C1 segment of cervical spinal cord (tissue), 14 donors: ENCODE measurements around the gene SMIM41.

Experiments used
- DNase-seq, 14 donors: peaks; one replicate each; lab custom pipeline; 2025; lab: John Stamatoyannopoulos, UW

The SMIM41 gene

GRCh38 chr12:52050758-52051541 is 28.6 kb upstream of the SMIM41 start, which contains the start of gene NR4A1:
Gene NR4A1 (plus strand): TSS chr12:52051442. CDS start chr12:52054329, 2,887 bp downstream.
- peak in 13 of 14 donors; percentile 63 to 87 (median 75) for DNase-seq

- DNase-seq: peak in 1 of 14 donors; percentile 22
Measured at GRCh38 chr12:52052468-52053186, 26.9 kb upstream of the SMIM41 start.

GRCh38 chr12:52053536-52054209 is 25.8 kb upstream of the SMIM41 start:
- peak in 2 of 14 donors; percentile 19 to 38 for DNase-seq

- DNase-seq: no peak
Measured at GRCh38 chr12:52054231-52054832, 25.2 kb upstream of the SMIM41 start.

GRCh38 chr12:52054833-52055730 is 24.4 kb upstream of the SMIM41 start:
- DNase-seq: peak in 1 of 14 donors; percentile 55

- peak in 9 of 14 donors; percentile 7 to 68 (median 48) for DNase-seq
Measured at GRCh38 chr12:52055731-52056711, 23.5 kb upstream of the SMIM41 start.

- peak in 2 of 14 donors; percentile 36 to 51 for DNase-seq
Measured at GRCh38 chr12:52056801-52057637, 22.5 kb upstream of the SMIM41 start.

- no peak for DNase-seq
Measured at GRCh38 chr12:52057638-52058576, 21.6 kb upstream of the SMIM41 start.

- peak in 4 of 14 donors; percentile 24 to 40 (median 26) for DNase-seq
Measured at GRCh38 chr12:52058631-52059361, 20.7 kb upstream of the SMIM41 start.

- no peak for DNase-seq
Measured at GRCh38 chr12:52059582-52060497, 19.7 kb upstream of the SMIM41 start.

GRCh38 chr12:52060498-52061177 is 18.9 kb upstream of the SMIM41 start:
- no peak for DNase-seq

- peak in 13 of 14 donors; percentile 20 to 91 (median 82) for DNase-seq
Measured at GRCh38 chr12:52061470-52062166, 17.9 kb upstream of the SMIM41 start.

- peak in 2 of 14 donors; percentile 66 to 83 for DNase-seq
Measured at GRCh38 chr12:52062167-52063081, 17.1 kb upstream of the SMIM41 start.
